CD4-positive, alpha-beta T cell treated with Interleukin-4 for 4 hours (primary cell): ENCODE data around the gene SLC36A4.
A peak's percentile ranks its signal among the peaks of the same experiment; 100 is the strongest.
"Not testable (repeated sequence)": the region's sequence is repeated elsewhere in the genome, so short reads cannot be mapped to it uniquely, and the experiment has no call there.

Experiments
- DNase-seq: peaks from one replicate; pipeline ENCODE4 v3.0.0-alpha.2; 2020

Gene SLC36A4

GRCh38 chr11:93197380-93198214 lies at the start of gene SLC36A4:
Gene SLC36A4 (minus strand): TSS chr11:93197991. CDS start chr11:93197832, 159 bp downstream.
- DNase-seq: peak; percentile 87

- not testable (repeated sequence) for DNase-seq
Measured at GRCh38 chr11:93246790-93247189, 49.0 kb upstream of the SLC36A4 start.

- DNase-seq: no peak
Measured at GRCh38 chr11:93244018-93244417, 46.2 kb upstream of the SLC36A4 start.

GRCh38 chr11:93239966-93240365 lies 42.2 kb upstream of the SLC36A4 start:
- DNase-seq: no peak

GRCh38 chr11:93238956-93239355 lies 41.2 kb upstream of the SLC36A4 start:
- DNase-seq: no peak

GRCh38 chr11:93236741-93237675 lies 39.2 kb upstream of the SLC36A4 start:
- peak; percentile 10 for DNase-seq

GRCh38 chr11:93234602-93235207 lies 36.9 kb upstream of the SLC36A4 start:
- DNase-seq: peak; percentile 57

- DNase-seq: no peak
Measured at GRCh38 chr11:93229876-93230275, 32.1 kb upstream of the SLC36A4 start.

- peak; percentile 21 for DNase-seq
Measured at GRCh38 chr11:93225662-93226061, 27.9 kb upstream of the SLC36A4 start.

GRCh38 chr11:93221539-93221938 lies 23.7 kb upstream of the SLC36A4 start:
- no peak for DNase-seq

- DNase-seq: no peak
Measured at GRCh38 chr11:93220078-93220477, 22.3 kb upstream of the SLC36A4 start.

- no peak for DNase-seq
Measured at GRCh38 chr11:93219440-93219839, 21.6 kb upstream of the SLC36A4 start.

- DNase-seq: no peak
Measured at GRCh38 chr11:93216511-93217101, 18.8 kb upstream of the SLC36A4 start.

GRCh38 chr11:93213622-93214021 lies 15.8 kb upstream of the SLC36A4 start:
- no peak for DNase-seq

GRCh38 chr11:93212094-93212493 lies 14.3 kb upstream of the SLC36A4 start:
- DNase-seq: no peak

- no peak for DNase-seq
Measured at GRCh38 chr11:93209466-93209865, 11.7 kb upstream of the SLC36A4 start.

- DNase-seq: no peak
Measured at GRCh38 chr11:93208663-93209270, 11.0 kb upstream of the SLC36A4 start.

GRCh38 chr11:93199616-93200015 lies 1.8 kb upstream of the SLC36A4 start:
- DNase-seq: no peak

- DNase-seq: peak; percentile 19
Measured at GRCh38 chr11:93198215-93198845, 539 bp upstream of the SLC36A4 start.

GRCh38 chr11:93196816-93197379 lies 893 bp downstream of the SLC36A4 start:
- DNase-seq: peak; percentile 8

- no peak for DNase-seq
Measured at GRCh38 chr11:93194673-93195291, 3.0 kb downstream of the SLC36A4 start.
